NT2/D1 (cell line): ENCODE measurements around the gene MTCH1.

Experiments
- SUZ12 ChIP-seq: IDR thresholded peaks from 2 replicates; pipeline ENCODE4 v1.6.1; 2011; ENCODE audit not compliant: insufficient read length, insufficient read depth; ENCODE audit errors: extremely low read depth
- YY1 ChIP-seq: IDR thresholded peaks from 2 replicates; pipeline ENCODE4 v1.6.1; 2011; ENCODE audit not compliant: insufficient read length, insufficient read depth
- ZNF274 ChIP-seq: IDR thresholded peaks from 2 replicates; pipeline ENCODE4 v1.6.1; 2011; ENCODE audit warnings: mild to moderate bottlenecking, low read depth, low read length

- TF ChIP-seq YY1 = no peak
- no peak for TF ChIP-seq ZNF274
- no peak for TF ChIP-seq SUZ12
Measured at GRCh38 chr6:37033255-37033654, 47.3 kb upstream of the MTCH1 start.
